Panc1 (cell line): Measurements from ENCODE around the gene TTYH2. TPM values are rescaled to one million over a fixed set of nuclear protein-coding genes. Genes with fewer than 3 reads are reported as not detected.
"Not testable (repeated sequence)": the region's sequence is repeated elsewhere in the genome, so short reads cannot be mapped to it uniquely, and the experiment has no call there.

Experiments
- ATAC-seq: fragments of 200-7000 bp; cut with Tn5 transposase; 2 replicates; pipeline ENCODE4 v1.9.1; 2020; ENCODE audit warnings: mild to moderate bottlenecking, moderate library complexity
- BruUV-seq: library from RNA; stranded (reverse); fragments of 400-500 nt; replicated peaks from 2 replicates; lab custom pipeline; 2021; lab: Mats Ljungman, UMichigan
- CTCF ChIA-PET: fragments of 300-600 bp; sonication (Branson Sonifier 250); formaldehyde crosslinking; loops from one replicate; lab custom pipeline; 2022; ENCODE audit warnings: antibody characterized with exemption; lab: Charles Lee
- POLR2A ChIA-PET: fragments of 300-600 bp; sonication (Branson Sonifier 250); formaldehyde crosslinking; loops from one replicate; lab custom pipeline; 2022; ENCODE audit warnings: antibody characterized with exemption; lab: Charles Lee
- DNase-seq: peaks from one replicate; pipeline ENCODE4 v3.0.0-alpha.2; 2010; ENCODE audit warnings: low read depth, low spot score
- H3K27ac ChIP-seq: 2 replicates; pipeline ENCODE4 v1.5.1; 2011; ENCODE audit warnings: mild to moderate bottlenecking, low read length, inconsistent platforms
- H3K27me3 ChIP-seq: fragments of 200-500 bp; sonication (Bioruptor generic); 2 replicates; pipeline ENCODE4 v1.6.0; 2014; ENCODE audit warnings: low read length, inconsistent platforms; ENCODE audit not compliant: control insufficient read depth, insufficient read depth
- H3K36me3 ChIP-seq: fragments of 200-500 bp; sonication (Bioruptor generic); 2 replicates; pipeline ENCODE4 v1.5.1; 2014; ENCODE audit warnings: inconsistent platforms, mild to moderate bottlenecking, low read length, moderate library complexity; ENCODE audit not compliant: control insufficient read depth, insufficient read depth
- H3K4me1 ChIP-seq: 2 replicates; pipeline ENCODE4 v1.5.1; 2011; ENCODE audit warnings: inconsistent platforms, mild to moderate bottlenecking, low read length, moderate library complexity; ENCODE audit not compliant: control insufficient read depth, insufficient read depth
- H3K4me3 ChIP-seq, 2 experiments: 2 replicates each; pipeline ENCODE4 v1.5.1; 2011 to 2012; ENCODE audit warnings: low read depth in 2 of 2, low read length in 2 of 2, mild to moderate bottlenecking in 2 of 2, inconsistent platforms in 1 of 2, moderate library complexity in 1 of 2
- H3K9me3 ChIP-seq: fragments of 200-500 bp; sonication (Bioruptor generic); 2 replicates; pipeline ENCODE4 v1.5.1; 2014; ENCODE audit warnings: low read depth, mild to moderate bottlenecking, inconsistent platforms, low read length, moderate library complexity; ENCODE audit not compliant: control insufficient read depth, insufficient read depth
- POLR2AphosphoS5 ChIP-seq: IDR thresholded peaks from 2 replicates; pipeline ENCODE4 v1.6.1; 2012; ENCODE audit warnings: mild to moderate bottlenecking, low read depth, low read length, moderate library complexity
- SIN3A ChIP-seq: IDR thresholded peaks from 2 replicates; pipeline ENCODE4 v1.6.1; 2012; ENCODE audit warnings: low read depth, mild to moderate bottlenecking, low read length, moderate library complexity, borderline replicate concordance; ENCODE audit not compliant: insufficient read depth
- TCF7L2 ChIP-seq: IDR thresholded peaks from 2 replicates; pipeline ENCODE4 v1.6.1; 2011; ENCODE audit warnings: mild to moderate bottlenecking, low read depth, low read length, inconsistent platforms
- in situ Hi-C: cut with HindIII; loops from 2 replicates; pipeline ENCODE4 v1.10.0; 2016; ENCODE audit warnings: low sequenced_read_pairs, low pct_unique_long_range_greater_than_20kb
- intact Hi-C: fragments of 100-400 bp; cut with micrococcal nuclease; formaldehyde crosslinking; loops from one replicate; pipeline ENCODE4 v1.10.0; 2022; ENCODE audit not compliant: unreplicated experiment
- total RNA-seq: library from RNA; stranded (reverse); gene quantifications from one replicate; pipeline ENCODE4 v1.2.1, GENCODE V29; 2021; ENCODE audit not compliant: unreplicated experiment
- TF ChIP-seq, protein P1 (sequence below): fragments of 450-650 bp; IDR thresholded peaks from 2 replicates; pipeline ENCODE4 v1.5.1; 2017; ENCODE audit warnings: mild to moderate bottlenecking
- TF ChIP-seq, protein P2 (sequence below), 2 experiments: IDR thresholded peaks; 2 replicates each; pipeline ENCODE4 v1.6.1; 2011 to 2012; ENCODE audit warnings: low read depth in 2 of 2, control low read depth in 1 of 2, low read length in 1 of 2, mild to moderate bottlenecking in 1 of 2, moderate library complexity in 1 of 2; ENCODE audit not compliant: insufficient read depth in 1 of 2

Gene TTYH2
- total RNA-seq, 1 experiment from 2014 or later, result 8.3 TPM

DNA sequence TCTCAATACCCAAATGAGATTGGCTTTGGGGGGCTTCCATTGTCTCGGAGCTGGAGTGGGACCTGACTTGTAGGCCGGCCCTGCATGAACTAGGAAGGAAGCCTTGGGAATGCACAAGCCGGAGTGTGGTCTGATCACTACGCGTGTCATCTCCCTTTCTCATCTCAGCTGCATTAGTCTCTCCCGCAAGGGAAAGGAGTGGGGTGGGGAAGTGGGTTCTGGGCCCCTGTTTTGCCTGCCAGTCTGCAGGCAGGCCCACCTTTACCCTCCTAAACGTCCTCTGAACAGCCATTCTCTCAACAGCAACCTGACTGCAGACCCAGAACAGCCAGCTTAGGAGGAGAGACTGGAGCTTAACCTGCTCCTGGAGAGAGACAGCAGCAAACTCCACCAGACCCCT, 49.2 kb downstream of the TTYH2 start:
- Histone ChIP-seq H3K4me1 (no peaks in the 10 kb centered on the region), H3K27me3 (no peaks in the 10 kb centered on the region), H3K4me3 (no peak overlapping the region), H3K9me3 (no peaks in the 10 kb centered on the region), H3K36me3 (no peaks in the 10 kb centered on the region), H3K27ac (no peak overlapping the region)
- in situ Hi-C loops, result no loop called here
- DNase-seq, result no peak
- intact Hi-C loops, result no loop called here
- no TSS peak for BruUV-seq
- TF ChIP-seq SIN3A (no peak), POLR2AphosphoS5 (no peak), TCF7L2 (no peak)
- TF ChIP-seq, protein P1, sequence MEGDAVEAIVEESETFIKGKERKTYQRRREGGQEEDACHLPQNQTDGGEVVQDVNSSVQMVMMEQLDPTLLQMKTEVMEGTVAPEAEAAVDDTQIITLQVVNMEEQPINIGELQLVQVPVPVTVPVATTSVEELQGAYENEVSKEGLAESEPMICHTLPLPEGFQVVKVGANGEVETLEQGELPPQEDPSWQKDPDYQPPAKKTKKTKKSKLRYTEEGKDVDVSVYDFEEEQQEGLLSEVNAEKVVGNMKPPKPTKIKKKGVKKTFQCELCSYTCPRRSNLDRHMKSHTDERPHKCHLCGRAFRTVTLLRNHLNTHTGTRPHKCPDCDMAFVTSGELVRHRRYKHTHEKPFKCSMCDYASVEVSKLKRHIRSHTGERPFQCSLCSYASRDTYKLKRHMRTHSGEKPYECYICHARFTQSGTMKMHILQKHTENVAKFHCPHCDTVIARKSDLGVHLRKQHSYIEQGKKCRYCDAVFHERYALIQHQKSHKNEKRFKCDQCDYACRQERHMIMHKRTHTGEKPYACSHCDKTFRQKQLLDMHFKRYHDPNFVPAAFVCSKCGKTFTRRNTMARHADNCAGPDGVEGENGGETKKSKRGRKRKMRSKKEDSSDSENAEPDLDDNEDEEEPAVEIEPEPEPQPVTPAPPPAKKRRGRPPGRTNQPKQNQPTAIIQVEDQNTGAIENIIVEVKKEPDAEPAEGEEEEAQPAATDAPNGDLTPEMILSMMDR, result no peak
- TF ChIP-seq, protein P2, sequence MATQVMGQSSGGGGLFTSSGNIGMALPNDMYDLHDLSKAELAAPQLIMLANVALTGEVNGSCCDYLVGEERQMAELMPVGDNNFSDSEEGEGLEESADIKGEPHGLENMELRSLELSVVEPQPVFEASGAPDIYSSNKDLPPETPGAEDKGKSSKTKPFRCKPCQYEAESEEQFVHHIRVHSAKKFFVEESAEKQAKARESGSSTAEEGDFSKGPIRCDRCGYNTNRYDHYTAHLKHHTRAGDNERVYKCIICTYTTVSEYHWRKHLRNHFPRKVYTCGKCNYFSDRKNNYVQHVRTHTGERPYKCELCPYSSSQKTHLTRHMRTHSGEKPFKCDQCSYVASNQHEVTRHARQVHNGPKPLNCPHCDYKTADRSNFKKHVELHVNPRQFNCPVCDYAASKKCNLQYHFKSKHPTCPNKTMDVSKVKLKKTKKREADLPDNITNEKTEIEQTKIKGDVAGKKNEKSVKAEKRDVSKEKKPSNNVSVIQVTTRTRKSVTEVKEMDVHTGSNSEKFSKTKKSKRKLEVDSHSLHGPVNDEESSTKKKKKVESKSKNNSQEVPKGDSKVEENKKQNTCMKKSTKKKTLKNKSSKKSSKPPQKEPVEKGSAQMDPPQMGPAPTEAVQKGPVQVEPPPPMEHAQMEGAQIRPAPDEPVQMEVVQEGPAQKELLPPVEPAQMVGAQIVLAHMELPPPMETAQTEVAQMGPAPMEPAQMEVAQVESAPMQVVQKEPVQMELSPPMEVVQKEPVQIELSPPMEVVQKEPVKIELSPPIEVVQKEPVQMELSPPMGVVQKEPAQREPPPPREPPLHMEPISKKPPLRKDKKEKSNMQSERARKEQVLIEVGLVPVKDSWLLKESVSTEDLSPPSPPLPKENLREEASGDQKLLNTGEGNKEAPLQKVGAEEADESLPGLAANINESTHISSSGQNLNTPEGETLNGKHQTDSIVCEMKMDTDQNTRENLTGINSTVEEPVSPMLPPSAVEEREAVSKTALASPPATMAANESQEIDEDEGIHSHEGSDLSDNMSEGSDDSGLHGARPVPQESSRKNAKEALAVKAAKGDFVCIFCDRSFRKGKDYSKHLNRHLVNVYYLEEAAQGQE (IDR thresholded peaks at IDR 0.05; ENCODE audit: insufficient read depth in 1 of 2, low read depth in 2 of 2, low read length in 1 of 2), result no peak
- ChIA-PET POLR2A (no interaction called here), CTCF (no interaction called here)
- ATAC-seq, result no peak

DNA sequence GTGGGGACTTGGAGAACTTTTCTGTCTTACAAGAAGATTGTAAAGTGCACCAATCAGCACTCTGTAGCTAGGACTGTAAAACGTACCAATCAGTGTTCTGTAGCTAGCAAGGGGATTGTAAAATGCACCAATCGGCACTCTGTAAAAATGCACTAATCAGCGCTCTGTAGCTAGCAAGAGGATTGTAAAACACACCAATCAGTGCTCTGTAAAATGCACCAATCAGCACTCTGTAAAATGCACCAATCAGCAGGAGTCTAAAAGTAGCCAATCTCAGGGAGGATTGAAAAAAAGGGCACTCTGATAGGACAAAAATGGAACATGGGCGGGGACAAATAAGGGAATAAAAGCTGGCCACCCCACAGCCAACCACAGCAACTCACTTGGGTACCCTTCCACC, 53.7 kb downstream of the TTYH2 start:
- H3K4me3 ChIP-seq, intact Hi-C loops, POLR2A ChIA-PET, H3K36me3 ChIP-seq, ATAC-seq, H3K27ac ChIP-seq, in situ Hi-C loops, DNase-seq, H3K27me3 ChIP-seq, H3K4me1 ChIP-seq, BruUV-seq, CTCF ChIA-PET, H3K9me3 ChIP-seq: not testable (repeated sequence)

DNA sequence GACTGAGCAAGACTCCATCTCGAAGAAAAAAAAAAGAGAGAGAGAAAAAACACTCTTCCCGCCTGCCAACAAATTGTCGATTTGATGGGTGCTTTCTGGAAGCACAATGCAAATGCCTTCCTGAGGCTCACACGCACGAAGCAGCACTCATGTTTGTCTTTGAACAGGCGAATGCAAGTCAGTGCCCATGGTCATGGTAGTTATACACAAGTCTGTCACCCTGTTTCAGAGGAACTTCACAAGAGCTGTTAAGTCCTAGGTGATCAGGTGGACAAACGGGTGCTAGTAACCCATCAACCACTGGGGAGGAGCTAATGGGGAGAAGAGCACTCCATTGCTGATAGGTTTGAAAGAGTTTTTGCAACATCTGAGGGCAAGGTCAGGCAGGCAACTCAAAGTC, 54.2 kb downstream of the TTYH2 start:
- Histone ChIP-seq H3K4me3 (no peak overlapping the region), H3K27me3 (no peaks in the 10 kb centered on the region), H3K4me1 (no peaks in the 10 kb centered on the region), H3K36me3 (no peaks in the 10 kb centered on the region), H3K27ac (no peak overlapping the region), H3K9me3 (no peaks in the 10 kb centered on the region)
- in situ Hi-C loops, result no loop called here
- TF ChIP-seq, protein P1, result no peak
- TF ChIP-seq TCF7L2, result no peak
- no peak for TF ChIP-seq SIN3A
- TF ChIP-seq, protein P2 (IDR thresholded peaks at IDR 0.05; ENCODE audit: insufficient read depth in 1 of 2, low read depth in 2 of 2, low read length in 1 of 2), result no peak
- no peak for TF ChIP-seq POLR2AphosphoS5
- intact Hi-C loops, result no loop called here
- no TSS peak for BruUV-seq
- ChIA-PET POLR2A (no interaction called here), CTCF (no interaction called here)
- DNase-seq (no peak), ATAC-seq (no peak)
